ENCODE data around the gene RBM20.

RBM20 gene

GRCh38 chr10:110834629-110835301 lies 190.6 kb downstream of the RBM20 start:
- no peak for DNase-seq (ENCODE audit: low read depth)

GRCh38 chr10:110835841-110836240 lies 191.7 kb downstream of the RBM20 start:
- no peak for DNase-seq (ENCODE audit: low read depth)

GRCh38 chr10:110836706-110837105 lies 192.6 kb downstream of the RBM20 start:
- no peak for DNase-seq (ENCODE audit: low read depth)

- no peak for DNase-seq (ENCODE audit: low read depth)
These were observed 193.5 kb downstream of the RBM20 start for GRCh38 chr10:110837418-110838171.

- no peak for DNase-seq (ENCODE audit: low read depth)
These were observed 196.2 kb downstream of the RBM20 start for GRCh38 chr10:110840225-110840922.

GRCh38 chr10:110840923-110841428 lies 196.8 kb downstream of the RBM20 start:
- no peak for DNase-seq (ENCODE audit: low read depth)

- no peak for DNase-seq (ENCODE audit: low read depth)
These were observed 197.7 kb downstream of the RBM20 start for GRCh38 chr10:110841767-110842267.

GRCh38 chr10:110842326-110842904 lies 198.3 kb downstream of the RBM20 start:
- no peak for DNase-seq (ENCODE audit: low read depth)

GRCh38 chr10:110843031-110843430 lies 198.9 kb downstream of the RBM20 start:
- no peak for DNase-seq (ENCODE audit: low read depth)

- DNase-seq (ENCODE audit: low read depth) = no peak
These were observed 199.9 kb downstream of the RBM20 start for GRCh38 chr10:110843796-110844616.

- no peak for DNase-seq (ENCODE audit: low read depth)
These were observed 200.4 kb downstream of the RBM20 start for GRCh38 chr10:110844617-110844881.

- no peak for DNase-seq (ENCODE audit: low read depth)
These were observed 201.1 kb downstream of the RBM20 start for GRCh38 chr10:110845192-110845755.

GRCh38 chr10:110845756-110846620 lies 201.9 kb downstream of the RBM20 start:
- no peak for DNase-seq (ENCODE audit: low read depth)

- DNase-seq (ENCODE audit: low read depth) = no peak
These were observed 203.2 kb downstream of the RBM20 start for GRCh38 chr10:110847374-110847773.

- DNase-seq (ENCODE audit: low read depth) = no peak
These were observed 204.0 kb downstream of the RBM20 start for GRCh38 chr10:110848106-110848505.

- DNase-seq (ENCODE audit: low read depth) = no peak
These were observed 206.0 kb downstream of the RBM20 start for GRCh38 chr10:110850099-110850498.

- no peak for DNase-seq (ENCODE audit: low read depth)
These were observed 207.0 kb downstream of the RBM20 start for GRCh38 chr10:110851020-110851612.

- no peak for DNase-seq (ENCODE audit: low read depth)
These were observed 208.2 kb downstream of the RBM20 start for GRCh38 chr10:110852255-110852896.

- DNase-seq (ENCODE audit: low read depth) = no peak
These were observed 208.8 kb downstream of the RBM20 start for GRCh38 chr10:110852947-110853346.
